22Rv1 (cell line): Measurements from ENCODE around the gene CINP.

Experiments used
- CTCF ChIP-seq: fragments of 450-650 bp; IDR thresholded peaks from 2 replicates; pipeline ENCODE4 v1.5.1; 2017; ENCODE audit warnings: mild to moderate bottlenecking
- ZFX ChIP-seq: fragments of 450-650 bp; IDR thresholded peaks from 2 replicates; pipeline ENCODE4 v1.6.1; 2017; ENCODE audit warnings: antibody characterized with exemption, borderline replicate concordance

- no peak for TF ChIP-seq CTCF
- TF ChIP-seq ZFX: no peak
These were observed 42.5 kb downstream of the CINP start for GRCh38 chr14:102320033-102320660.
